GM19452 (cell line): ENCODE measurements around the gene OSBPL10.

ENCODE experiments used
- ATAC-seq: cut with Tn5 transposase; IDR thresholded peaks from one replicate; pipeline ENCODE4 v1.9.1; 2021; ENCODE audit not compliant: unreplicated experiment

The OSBPL10 gene

GRCh38 chr3:31926543-31926942, 54.5 kb downstream of the OSBPL10 start:
- ATAC-seq: no peak

DNA sequence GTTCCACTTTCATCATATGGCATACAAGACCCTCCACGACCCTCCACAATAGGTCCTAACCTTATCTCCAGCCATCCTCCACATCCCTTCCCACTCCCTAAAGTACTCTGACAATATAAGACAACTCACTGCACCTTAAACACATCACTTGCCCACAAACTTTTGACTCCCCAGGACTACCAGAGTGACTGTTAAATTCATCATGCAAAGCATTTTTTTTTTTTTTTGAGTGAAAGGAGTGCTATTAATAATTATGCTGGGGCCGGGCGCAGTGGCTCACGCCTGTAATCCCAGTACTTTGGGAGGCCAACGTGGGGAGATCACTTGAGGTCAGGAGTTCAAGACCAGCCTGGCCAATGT, 55.8 kb downstream of the OSBPL10 start:
- no peak for ATAC-seq

GRCh38 chr3:31924610-31925270, 56.3 kb downstream of the OSBPL10 start:
- ATAC-seq: no peak

- no peak for ATAC-seq
These were observed 58.1 kb downstream of the OSBPL10 start for GRCh38 chr3:31922962-31923361.

DNA sequence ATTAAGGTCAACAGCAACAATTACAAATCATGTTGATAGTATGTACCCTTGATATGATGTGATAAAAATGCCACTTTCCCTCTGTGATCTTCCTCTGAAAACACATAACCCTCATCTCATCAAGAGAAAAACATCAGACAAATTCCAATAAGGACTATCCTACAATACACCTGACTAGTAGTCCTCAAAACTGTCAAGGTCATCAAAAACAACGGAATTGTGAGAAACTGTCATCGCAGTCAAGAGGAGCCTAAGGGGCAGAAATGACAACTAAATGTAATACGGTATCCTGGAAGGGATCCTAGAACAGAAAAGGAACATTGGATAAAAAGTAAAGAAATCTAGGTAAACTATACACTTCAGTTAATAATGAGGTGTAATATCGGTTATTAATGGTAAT, 59.2 kb downstream of the OSBPL10 start:
- no peak for ATAC-seq

DNA sequence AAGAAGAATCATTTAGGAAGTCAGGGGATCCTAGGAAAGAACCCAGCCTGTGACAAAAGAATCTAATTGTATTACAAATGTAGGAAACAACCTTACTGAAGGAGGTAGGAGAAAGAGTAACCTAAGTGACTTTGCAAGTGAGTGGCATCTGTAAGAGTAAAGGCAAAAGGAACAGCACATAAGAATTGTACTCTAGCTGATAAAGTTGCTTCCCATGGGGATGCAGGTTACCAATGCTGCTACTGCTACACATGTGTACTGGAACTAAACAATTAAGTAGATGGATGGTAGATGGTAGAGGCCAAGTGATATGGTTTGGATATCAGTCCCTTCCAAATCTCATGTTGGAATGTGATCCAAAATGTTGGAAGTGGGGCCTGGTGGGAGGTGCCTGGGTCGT, 60.8 kb downstream of the OSBPL10 start:
- no peak for ATAC-seq

DNA sequence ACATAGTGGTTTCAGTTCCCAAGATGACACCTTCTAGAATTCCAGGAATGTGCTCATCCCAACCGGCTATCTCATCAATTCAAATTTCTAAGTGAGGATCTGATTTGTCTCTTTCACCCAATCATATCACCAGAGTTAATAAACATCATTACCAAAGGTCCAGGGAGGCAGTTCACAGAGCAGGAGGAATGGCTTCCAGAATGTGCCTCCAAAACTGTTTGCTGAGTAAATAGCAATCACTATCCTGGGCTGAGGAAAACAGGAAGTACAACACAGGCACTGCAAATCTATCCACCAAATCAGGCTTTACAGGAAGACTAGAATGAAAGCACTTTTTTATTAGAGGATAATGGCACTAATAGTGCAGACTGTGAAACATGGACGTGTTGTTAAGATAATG, 61.5 kb downstream of the OSBPL10 start:
- no peak for ATAC-seq

DNA sequence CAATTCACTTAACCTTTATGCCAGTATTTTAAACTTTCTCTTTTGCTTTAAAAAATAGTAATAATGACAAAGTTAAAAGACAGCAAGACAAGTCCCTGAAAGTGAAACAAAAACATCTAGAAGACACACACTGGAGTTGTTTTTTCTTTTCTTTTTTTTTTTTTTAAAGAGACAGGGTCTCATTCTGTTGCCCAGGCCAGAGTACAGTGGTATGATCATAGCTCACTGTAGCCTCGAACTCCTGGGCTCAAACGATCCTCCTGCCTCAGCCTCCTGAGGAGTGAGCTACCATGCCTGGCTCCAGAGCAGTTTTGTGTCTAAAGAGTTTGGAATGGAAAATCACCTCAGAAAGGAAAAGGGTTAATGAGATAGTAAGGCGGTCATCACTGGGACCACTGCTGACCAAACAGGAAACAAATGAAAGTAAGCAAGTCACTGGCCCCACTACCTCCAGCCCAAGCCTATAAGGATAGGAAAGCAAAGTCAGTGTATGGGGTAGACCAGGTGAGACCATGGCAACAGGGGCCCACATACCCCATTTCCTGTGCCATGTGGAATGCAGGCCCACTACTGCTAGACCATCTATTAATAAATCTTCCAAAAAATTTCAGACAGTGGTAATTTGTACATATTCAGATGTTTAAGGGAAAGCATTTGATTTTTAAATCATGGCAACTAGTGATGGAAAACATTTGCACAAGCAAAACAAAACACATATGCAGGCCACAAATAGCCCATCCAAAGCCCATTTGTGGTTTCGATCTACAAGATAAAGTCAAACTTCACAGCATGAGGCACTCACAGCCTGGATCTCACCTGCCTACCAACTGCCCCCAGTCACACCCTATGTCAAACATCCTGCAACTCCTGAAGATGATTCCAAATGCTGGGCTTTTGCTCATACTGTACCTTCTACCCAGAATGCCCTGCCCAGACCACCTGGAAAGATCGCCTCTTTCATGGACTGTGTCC, 62.6 kb downstream of the OSBPL10 start:
- ATAC-seq: peak; percentile 72

DNA sequence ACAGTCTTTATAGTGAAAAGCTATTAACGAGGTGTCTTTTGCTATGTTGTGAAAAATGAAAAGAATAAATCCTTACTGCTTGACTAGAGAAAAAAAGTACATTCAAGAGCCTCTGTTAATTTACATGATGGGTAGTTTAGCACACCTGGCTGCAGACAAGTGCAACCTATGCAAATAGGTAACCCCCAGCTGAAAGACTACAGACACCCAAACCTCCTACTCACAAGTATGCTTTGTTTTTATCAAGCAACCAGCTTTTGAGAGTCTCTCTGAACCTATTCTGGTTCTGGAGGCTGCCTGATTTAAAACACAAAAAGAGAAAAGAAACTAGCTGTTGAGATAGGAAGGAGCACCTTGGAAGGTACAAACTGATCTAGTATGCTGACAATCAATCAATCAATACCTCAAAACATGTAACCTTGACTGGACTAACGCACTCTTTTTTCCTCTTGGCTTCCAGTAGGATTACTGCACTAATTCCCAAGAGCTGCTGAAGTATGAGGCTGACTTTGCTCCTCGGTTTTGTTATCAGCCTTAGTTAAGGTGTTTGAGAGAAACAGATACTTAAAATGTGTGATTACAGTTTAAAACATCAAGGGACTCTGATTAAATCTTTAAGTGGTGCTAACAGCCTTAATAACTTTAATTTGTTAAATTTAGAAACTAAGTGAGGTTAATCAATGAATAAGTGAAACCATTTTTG, 63.6 kb downstream of the OSBPL10 start:
- ATAC-seq: peak; percentile 71

GRCh38 chr3:31911643-31912042, 69.4 kb downstream of the OSBPL10 start:
- ATAC-seq: no peak

DNA sequence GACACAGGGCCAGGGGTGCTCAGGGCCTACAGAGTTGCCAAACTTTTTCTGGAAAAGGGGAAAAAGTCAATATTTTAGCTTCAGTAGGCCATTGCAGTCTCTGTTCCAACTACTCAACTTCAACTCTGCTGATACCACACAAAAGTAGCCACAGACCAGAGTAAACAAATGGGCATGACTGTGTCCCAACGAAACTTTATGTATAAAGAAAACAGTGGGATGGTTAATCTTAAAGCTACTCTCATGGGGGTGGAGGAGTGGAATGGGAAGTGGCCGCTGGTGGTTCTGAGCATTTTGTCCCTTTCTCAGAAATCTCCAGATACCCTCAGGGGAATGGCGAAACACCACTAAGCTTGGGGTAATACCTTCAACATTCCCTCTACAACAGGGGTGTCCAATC, 69.9 kb downstream of the OSBPL10 start:
- no peak for ATAC-seq

DNA sequence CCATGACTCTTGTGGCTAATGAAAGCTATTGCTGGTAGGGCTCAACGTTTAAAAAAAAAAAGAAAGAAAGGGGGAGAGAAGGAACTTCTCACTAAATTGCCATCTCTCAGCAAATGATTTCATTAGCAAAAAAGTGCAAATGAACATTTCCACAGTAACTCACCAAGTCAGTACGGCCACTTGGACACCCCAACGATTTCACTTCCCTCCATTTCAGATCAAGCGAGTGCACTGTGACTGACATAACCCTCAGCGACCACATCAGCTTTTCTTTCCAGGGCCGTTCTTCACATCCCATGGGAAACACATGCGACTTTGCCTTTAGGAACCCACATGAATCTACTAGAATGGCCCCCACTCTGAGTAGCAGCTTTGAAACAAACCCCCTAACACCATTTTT, 71.6 kb downstream of the OSBPL10 start:
- no peak for ATAC-seq

GRCh38 chr3:31908391-31909097, 72.5 kb downstream of the OSBPL10 start:
- peak; percentile 89 for ATAC-seq

- ATAC-seq: no peak
These were observed 74.9 kb downstream of the OSBPL10 start for GRCh38 chr3:31906182-31906581.

DNA sequence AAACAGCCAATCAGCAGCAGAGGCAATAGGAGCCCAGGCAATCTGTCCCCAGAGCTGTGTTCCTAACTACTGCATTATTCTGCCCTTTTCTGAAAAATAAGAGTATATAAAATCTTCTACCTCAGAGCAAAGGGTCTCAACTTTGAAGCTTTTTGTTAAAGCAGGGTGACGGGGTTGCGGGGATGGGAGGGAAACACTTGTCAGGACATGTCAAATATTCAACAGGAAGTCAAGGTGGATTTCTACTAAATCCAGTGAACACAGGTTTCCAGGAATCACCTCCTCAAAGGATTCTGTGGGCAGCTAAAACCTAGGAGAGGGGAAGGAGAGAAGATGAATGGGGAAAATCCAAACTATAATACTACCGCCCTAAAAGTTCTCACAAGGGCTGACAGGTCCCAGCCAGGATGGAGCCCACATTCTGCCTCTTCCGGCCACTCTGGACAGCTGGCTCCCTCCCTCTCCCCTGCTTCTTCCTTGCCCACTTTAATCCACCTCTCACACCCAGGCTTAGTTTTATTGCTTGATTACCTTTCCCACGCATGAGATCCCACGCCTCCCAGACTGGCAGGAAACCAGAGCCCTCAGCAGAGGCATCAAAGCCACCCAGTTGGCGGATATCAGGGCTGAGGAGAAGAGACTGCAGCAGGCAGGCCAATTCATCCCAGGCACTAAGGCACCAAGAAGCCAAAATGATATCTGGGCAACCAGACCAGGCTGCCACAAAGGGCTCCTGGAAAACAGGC, 77.2 kb downstream of the OSBPL10 start:
- ATAC-seq: no peak

DNA sequence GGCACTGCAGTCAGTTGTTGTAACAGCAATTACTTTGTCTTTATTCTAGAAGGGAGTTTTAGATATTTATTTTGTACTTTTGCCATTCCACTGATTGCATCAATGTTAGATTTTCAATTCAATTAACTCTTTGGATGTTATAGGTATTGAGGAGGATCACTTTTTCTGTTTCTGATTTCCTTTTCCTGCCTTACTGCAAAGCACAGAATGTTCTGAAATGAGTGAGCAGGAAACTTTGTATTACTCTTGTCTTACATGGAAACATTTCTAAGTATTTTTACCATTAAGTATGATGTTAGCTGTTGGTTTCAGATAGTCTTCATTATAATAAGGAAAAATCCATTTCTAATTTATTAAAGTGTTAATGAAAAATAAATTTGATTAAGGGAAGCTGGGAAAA, 80.5 kb downstream of the OSBPL10 start:
- ATAC-seq: no peak

DNA sequence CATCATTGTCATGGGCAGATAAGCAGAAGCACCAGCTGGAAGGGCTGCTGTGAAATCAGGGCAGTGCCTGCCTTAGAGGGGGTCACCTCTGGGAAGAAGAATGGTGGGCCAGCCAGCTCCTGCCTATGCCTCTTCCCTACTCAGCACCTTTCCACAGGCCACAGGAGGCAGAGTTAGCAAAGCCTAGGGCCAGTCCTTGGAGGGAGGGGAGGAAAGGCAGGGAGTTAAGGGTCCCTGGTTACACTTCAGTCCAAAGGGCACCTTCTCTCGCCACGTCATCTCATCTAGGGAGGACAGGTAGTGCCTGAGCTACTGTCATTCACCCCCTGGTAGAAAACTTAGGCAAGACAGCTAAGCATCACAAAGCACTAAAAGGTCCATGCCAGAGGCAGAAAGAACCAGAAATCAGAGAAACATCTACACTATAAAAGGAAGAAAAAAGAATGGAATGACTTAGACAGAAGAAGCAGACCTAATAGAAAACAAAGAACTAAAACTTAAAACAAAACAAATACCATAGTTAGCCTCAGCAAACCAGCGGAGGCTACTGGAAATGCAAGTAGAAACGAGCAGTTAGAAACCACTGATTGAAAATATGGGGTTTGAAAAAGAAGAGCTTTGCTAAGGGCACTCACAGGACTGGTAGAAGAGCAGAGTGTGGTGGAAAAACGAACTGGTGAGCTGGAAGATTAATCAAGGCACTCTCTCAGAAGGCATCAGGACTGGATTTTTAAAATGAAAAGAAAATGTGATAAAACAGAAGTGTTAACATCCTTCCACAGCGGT, 84.2 kb downstream of the OSBPL10 start:
- ATAC-seq: no peak

DNA sequence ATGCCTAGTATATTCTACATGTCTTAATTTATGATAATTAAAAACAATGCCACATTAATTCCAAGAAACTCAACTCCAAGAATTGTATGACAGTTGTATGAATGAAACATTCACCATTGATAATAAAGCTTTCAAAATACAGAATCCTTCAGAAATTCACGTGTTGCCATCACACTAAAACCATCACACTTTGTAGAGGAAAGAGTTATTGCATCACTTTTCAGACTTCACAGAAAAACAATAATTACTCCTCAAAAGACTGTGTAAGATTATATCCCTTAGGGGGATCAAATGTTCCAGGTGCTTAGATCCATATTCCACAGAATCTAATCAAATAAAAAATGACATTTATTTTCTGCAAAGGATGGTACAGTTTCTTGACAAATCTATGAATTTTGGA, 85.0 kb downstream of the OSBPL10 start:
- no peak for ATAC-seq

GRCh38 chr3:31895471-31895870, 85.6 kb downstream of the OSBPL10 start:
- ATAC-seq: no peak
